ENCODE data around the gene VTI1A. TPM values are rescaled to one million over a fixed set of nuclear protein-coding genes. Genes with fewer than 3 reads are reported as not detected.

Gene VTI1A
- total and polyA plus RNA-seq, 2 of the 4 experiments (the other 2 are of a cell fraction): 9.7 to 24.9 TPM

DNA sequence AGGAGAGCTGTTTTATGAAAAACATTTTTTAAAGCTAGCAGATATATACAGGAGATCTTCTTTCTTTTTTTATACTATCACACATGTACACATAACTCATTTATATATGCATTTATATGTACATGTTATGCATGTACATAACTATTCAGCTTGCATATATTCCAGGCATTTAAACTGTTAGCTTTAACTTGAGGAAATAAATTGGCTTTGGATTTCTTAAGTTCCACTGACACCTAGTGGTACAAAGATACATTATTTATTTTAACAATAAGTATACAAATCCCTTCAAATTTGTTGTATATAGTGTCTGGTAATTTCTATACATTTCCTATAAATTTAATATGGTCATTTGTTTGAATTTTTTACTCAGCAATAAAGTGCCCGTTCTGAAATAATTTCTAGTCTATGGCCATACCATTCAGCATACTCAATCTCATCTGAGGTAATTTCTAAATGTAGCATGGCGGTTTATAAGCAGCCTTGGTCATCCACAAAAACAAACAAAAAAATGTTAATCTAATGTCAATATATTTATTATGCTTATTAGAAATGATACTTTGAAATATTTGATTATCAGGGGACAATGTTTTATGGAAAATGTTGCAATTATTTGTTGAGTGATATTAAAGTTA, 11.9 kb upstream of the VTI1A start:
- Histone ChIP-seq H3K18ac (ENCODE audit: low read depth, low read length) (no peak overlapping the region), H3K56ac (ENCODE audit: extremely low read depth, insufficient read depth, low read length) (no peak overlapping the region), H3K9me1 (ENCODE audit: insufficient read depth, low read length) (no peaks in the 10 kb centered on the region), H2BK15ac (ENCODE audit: low read depth, low read length) (no peak overlapping the region), H3K27ac (ENCODE audit: insufficient read depth, low read length) (no peak overlapping the region), H3K4me3 (ENCODE audit: insufficient read depth, low read depth, low read length) (no peak overlapping the region), H4K91ac (ENCODE audit: insufficient read depth, low read depth, low read length) (no peak overlapping the region), H4K8ac (ENCODE audit: low read depth in 2 of 2, low read length in 2 of 2) (no peak overlapping the region), H3K14ac (replicated peaks; ENCODE audit: low read depth, low read length) (no peak overlapping the region), H3K23ac (ENCODE audit: low read depth, low read length) (no peak overlapping the region), H3K27me3 (ENCODE audit: control insufficient read depth, insufficient read depth, low read length) (no peaks in the 10 kb centered on the region), H3K4me2 (ENCODE audit: low read depth, low read length) (no peak overlapping the region), H3K4ac (ENCODE audit: low read depth, low read length) (no peak overlapping the region), H4K20me1 (ENCODE audit: insufficient read depth, low read length) (no peaks in the 10 kb centered on the region), H3K9me3 (ENCODE audit: control insufficient read depth, insufficient read depth, low read length) (no peaks in the 10 kb centered on the region), H2BK20ac (ENCODE audit: low read depth, low read length) (no peak overlapping the region), H2BK120ac (ENCODE audit: low read depth, low read length) (no peak overlapping the region), H4K5ac (ENCODE audit: low read depth, low read length) (no peak overlapping the region), H3K4me1 (ENCODE audit: control insufficient read depth, insufficient read depth, low read length) (no peaks in the 10 kb centered on the region), H2AK5ac (ENCODE audit: low read depth, low read length) (no peak overlapping the region), H2BK5ac (ENCODE audit: low read depth, low read length, poor library complexity, severe bottlenecking) (no peak overlapping the region), H2AK9ac (replicated peaks; ENCODE audit: low read depth, low read length, poor library complexity) (no peak overlapping the region), H3K9ac (ENCODE audit: low read depth, low read length) (no peak overlapping the region), H3K79me1 (ENCODE audit: low read depth in 1 of 2, low read length in 2 of 2) (no peaks in the 10 kb centered on the region), H2AFZ (replicated peaks; ENCODE audit: low read length, poor library complexity) (no peak overlapping the region), H3K36me3 (ENCODE audit: control insufficient read depth, insufficient read depth, low read length) (peaks cover 20% of the 10 kb centered on the region)
- in situ Hi-C loops (cut with MboI; ENCODE audit: low sequenced_read_pairs) (no loop called here), intact Hi-C loops (cut with micrococcal nuclease) (loop anchor here (1.0 to 5.0 kb wide), 2 partner anchors 120 to 253 kb away; partner anchors contain the start of gene GPAM), dilution Hi-C loops (cut with HindIII; ENCODE audit: low sequenced_read_pairs, unreplicated experiment) (no loop called here)
- POLR2A ChIA-PET (ENCODE audit: unreplicated experiment): no interaction called here
- no CpG with 5 or more reads among the region's 2 CpGs for WGBS, 2 experiments (ENCODE audit: extremely low coverage in 2 of 2, insufficient read length in 1 of 2)
- no TSS peak for BruUV-seq (replicated peaks)
- TF ChIP-seq SMC3 (IDR thresholded peaks at IDR 0.05; ENCODE audit: low read depth, low read length) (peak; percentile 48), MXI1 (IDR thresholded peaks at IDR 0.05; ENCODE audit: borderline replicate concordance, low read depth, low read length) (no peak), RAD21 (IDR thresholded peaks at IDR 0.05; ENCODE audit: low read length) (peak; percentile 68)
- TF ChIP-seq, protein P1, sequence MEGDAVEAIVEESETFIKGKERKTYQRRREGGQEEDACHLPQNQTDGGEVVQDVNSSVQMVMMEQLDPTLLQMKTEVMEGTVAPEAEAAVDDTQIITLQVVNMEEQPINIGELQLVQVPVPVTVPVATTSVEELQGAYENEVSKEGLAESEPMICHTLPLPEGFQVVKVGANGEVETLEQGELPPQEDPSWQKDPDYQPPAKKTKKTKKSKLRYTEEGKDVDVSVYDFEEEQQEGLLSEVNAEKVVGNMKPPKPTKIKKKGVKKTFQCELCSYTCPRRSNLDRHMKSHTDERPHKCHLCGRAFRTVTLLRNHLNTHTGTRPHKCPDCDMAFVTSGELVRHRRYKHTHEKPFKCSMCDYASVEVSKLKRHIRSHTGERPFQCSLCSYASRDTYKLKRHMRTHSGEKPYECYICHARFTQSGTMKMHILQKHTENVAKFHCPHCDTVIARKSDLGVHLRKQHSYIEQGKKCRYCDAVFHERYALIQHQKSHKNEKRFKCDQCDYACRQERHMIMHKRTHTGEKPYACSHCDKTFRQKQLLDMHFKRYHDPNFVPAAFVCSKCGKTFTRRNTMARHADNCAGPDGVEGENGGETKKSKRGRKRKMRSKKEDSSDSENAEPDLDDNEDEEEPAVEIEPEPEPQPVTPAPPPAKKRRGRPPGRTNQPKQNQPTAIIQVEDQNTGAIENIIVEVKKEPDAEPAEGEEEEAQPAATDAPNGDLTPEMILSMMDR (conservative IDR thresholded peaks at IDR 0.05; ENCODE audit: low read depth, low read length): peak; percentile 52
- TF ChIP-seq, protein P2, sequence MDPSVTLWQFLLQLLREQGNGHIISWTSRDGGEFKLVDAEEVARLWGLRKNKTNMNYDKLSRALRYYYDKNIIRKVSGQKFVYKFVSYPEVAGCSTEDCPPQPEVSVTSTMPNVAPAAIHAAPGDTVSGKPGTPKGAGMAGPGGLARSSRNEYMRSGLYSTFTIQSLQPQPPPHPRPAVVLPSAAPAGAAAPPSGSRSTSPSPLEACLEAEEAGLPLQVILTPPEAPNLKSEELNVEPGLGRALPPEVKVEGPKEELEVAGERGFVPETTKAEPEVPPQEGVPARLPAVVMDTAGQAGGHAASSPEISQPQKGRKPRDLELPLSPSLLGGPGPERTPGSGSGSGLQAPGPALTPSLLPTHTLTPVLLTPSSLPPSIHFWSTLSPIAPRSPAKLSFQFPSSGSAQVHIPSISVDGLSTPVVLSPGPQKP (IDR thresholded peaks at IDR 0.05; ENCODE audit: borderline replicate concordance, low read depth, low read length): no peak
- CTCF ChIA-PET: interaction anchor here (0.5 to 1.0 kb wide), 3 partner anchors 10 to 39 kb away, joined by 3 to 7 read pairs (median 3); no protein-coding TSS in a partner anchor
- peak; percentile 60 for DNase-seq
- peak; percentile 69 for ATAC-seq (ENCODE audit: low read depth)

Measured in IMR-90 (cell line).